Measurements from ENCODE around the gene RORB.
A peak's percentile ranks its signal among the peaks of the same experiment; 100 is the strongest.

Gene RORB

GRCh38 chr9:74672237-74672636, 175.1 kb downstream of the RORB start:
- TF ChIP-seq CTCF (IDR thresholded peaks at IDR 0.05; ENCODE audit: low read depth, low read length): no peak
- H3K4me3 ChIP-seq (replicated peaks in 1 of 2; ENCODE audit: low read depth in 2 of 2, low read length in 2 of 2): no peak overlapping the region
- no peak for DNase-seq (ENCODE audit: low read depth in 2 of 2)

- no peak for DNase-seq (ENCODE audit: low read depth in 2 of 2)
- no peak overlapping the region for H3K4me3 ChIP-seq (replicated peaks in 1 of 2; ENCODE audit: low read depth in 2 of 2, low read length in 2 of 2)
- TF ChIP-seq CTCF (IDR thresholded peaks at IDR 0.05; ENCODE audit: low read depth, low read length): no peak
Measured at GRCh38 chr9:74674077-74674476, 176.9 kb downstream of the RORB start.

- no peak overlapping the region for H3K4me3 ChIP-seq (replicated peaks in 1 of 2; ENCODE audit: low read depth in 2 of 2, low read length in 2 of 2)
- no peak for DNase-seq (ENCODE audit: low read depth in 2 of 2)
- no peak for TF ChIP-seq CTCF (IDR thresholded peaks at IDR 0.05; ENCODE audit: low read depth, low read length)
Measured at GRCh38 chr9:74681906-74682305, 184.8 kb downstream of the RORB start.

GRCh38 chr9:74683322-74683721, 186.2 kb downstream of the RORB start:
- no peak for TF ChIP-seq CTCF (IDR thresholded peaks at IDR 0.05; ENCODE audit: low read depth, low read length)
- no peak overlapping the region for H3K4me3 ChIP-seq (replicated peaks in 1 of 2; ENCODE audit: low read depth in 2 of 2, low read length in 2 of 2)
- DNase-seq (ENCODE audit: low read depth in 2 of 2): no peak

GRCh38 chr9:74691058-74691457, 193.9 kb downstream of the RORB start:
- no peak for TF ChIP-seq CTCF (IDR thresholded peaks at IDR 0.05; ENCODE audit: low read depth, low read length)
- DNase-seq (ENCODE audit: low read depth in 2 of 2): no peak
- no peak overlapping the region for H3K4me3 ChIP-seq (replicated peaks in 1 of 2; ENCODE audit: low read depth in 2 of 2, low read length in 2 of 2)

- TF ChIP-seq CTCF (IDR thresholded peaks at IDR 0.05; ENCODE audit: low read depth, low read length): peak; percentile 6
- DNase-seq (ENCODE audit: low read depth in 2 of 2): no peak
- H3K4me3 ChIP-seq (replicated peaks in 1 of 2; ENCODE audit: low read depth in 2 of 2, low read length in 2 of 2): no peak overlapping the region
Measured at GRCh38 chr9:74696520-74696919, 199.4 kb downstream of the RORB start.

- no peak for DNase-seq (ENCODE audit: low read depth in 2 of 2)
- no peak overlapping the region for H3K4me3 ChIP-seq (replicated peaks in 1 of 2; ENCODE audit: low read depth in 2 of 2, low read length in 2 of 2)
- no peak for TF ChIP-seq CTCF (IDR thresholded peaks at IDR 0.05; ENCODE audit: low read depth, low read length)
Measured at GRCh38 chr9:74697535-74697934, 200.4 kb downstream of the RORB start.

All from cardiac fibroblast (primary cell).